IMR-90 (cell line): ENCODE results near the gene ITGA1.

Experiments used
- CEBPB ChIP-seq: IDR thresholded peaks from 2 replicates; pipeline ENCODE4 v1.6.1; 2012; ENCODE audit warnings: low read depth, low read length, improper control_type of control experiment
- CHD1 ChIP-seq: IDR thresholded peaks from 2 replicates; pipeline ENCODE4 v1.6.1; 2012; ENCODE audit warnings: low read depth, low read length, improper control_type of control experiment
- CTCF ChIP-seq: conservative IDR thresholded peaks from 2 replicates; pipeline ENCODE4 v1.5.1; 2012; ENCODE audit warnings: mild to moderate bottlenecking, low read depth, low read length, improper control_type of control experiment
- FOS ChIP-seq: fragments of 150-350 bp; IDR thresholded peaks from 2 replicates; pipeline ENCODE4 v1.6.1; 2016; ENCODE audit warnings: low read depth, low read length
- MAFK ChIP-seq: IDR thresholded peaks from 2 replicates; pipeline ENCODE4 v1.6.1; 2012; ENCODE audit warnings: low read depth, low read length, improper control_type of control experiment
- MXI1 ChIP-seq: IDR thresholded peaks from 2 replicates; pipeline ENCODE4 v1.6.1; 2012; ENCODE audit warnings: low read depth, mild to moderate bottlenecking, low read length, moderate library complexity, borderline replicate concordance
- NFE2L2 ChIP-seq: fragments of 150-350 bp; IDR thresholded peaks from 2 replicates; pipeline ENCODE4 v1.6.1; 2016; ENCODE audit warnings: low read depth, mild to moderate bottlenecking, low read length
- POLR2A ChIP-seq: IDR thresholded peaks from 2 replicates; pipeline ENCODE4 v1.6.1; 2012; ENCODE audit warnings: mild to moderate bottlenecking, low read depth, low read length
- RAD21 ChIP-seq: IDR thresholded peaks from 2 replicates; pipeline ENCODE4 v1.6.1; 2012; ENCODE audit warnings: low read length, improper control_type of control experiment
- RCOR1 ChIP-seq: IDR thresholded peaks from 2 replicates; pipeline ENCODE4 v1.6.1; 2012; ENCODE audit warnings: mild to moderate bottlenecking, low read length, improper control_type of control experiment; ENCODE audit not compliant: insufficient replicate concordance
- TF ChIP-seq, protein P1 (sequence below): fragments of 150-350 bp; IDR thresholded peaks from 2 replicates; pipeline ENCODE4 v1.6.1; 2017; ENCODE audit warnings: mild to moderate bottlenecking, antibody characterized with exemption, low read length, low read depth

GRCh38 chr5:52983731-52984636, 196.3 kb downstream of the ITGA1 start:
- TF ChIP-seq RAD21 (no peak), POLR2A (no peak), CHD1 (no peak), CTCF (no peak), MAFK (no peak), CEBPB (no peak), RCOR1 (no peak), MXI1 (no peak), FOS (no peak), NFE2L2 (no peak)
- TF ChIP-seq, protein P1, sequence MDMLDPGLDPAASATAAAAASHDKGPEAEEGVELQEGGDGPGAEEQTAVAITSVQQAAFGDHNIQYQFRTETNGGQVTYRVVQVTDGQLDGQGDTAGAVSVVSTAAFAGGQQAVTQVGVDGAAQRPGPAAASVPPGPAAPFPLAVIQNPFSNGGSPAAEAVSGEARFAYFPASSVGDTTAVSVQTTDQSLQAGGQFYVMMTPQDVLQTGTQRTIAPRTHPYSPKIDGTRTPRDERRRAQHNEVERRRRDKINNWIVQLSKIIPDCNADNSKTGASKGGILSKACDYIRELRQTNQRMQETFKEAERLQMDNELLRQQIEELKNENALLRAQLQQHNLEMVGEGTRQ: no peak
